Keratinocyte (primary cell): ENCODE measurements around the gene DCPS. TPM values are rescaled to one million over a fixed set of nuclear protein-coding genes. Genes with fewer than 3 reads are reported as not detected.
"Not testable (repeated sequence)": the region's sequence is repeated elsewhere in the genome, so short reads cannot be mapped to it uniquely, and the experiment has no call there.

Source experiments
- DNase-seq: peaks from one replicate; pipeline ENCODE4 v3.0.0-alpha.2; 2011; ENCODE audit warnings: low read depth, missing footprints, low spot score
- FAIRE-seq: peaks from 2 replicates; lab custom pipeline; 2011; peaks lifted over from hg19 to GRCh38; lab: Jason Lieb, UNC
- H2AFZ ChIP-seq: 2 replicates; pipeline ENCODE4 v1.6.0; 2012; ENCODE audit warnings: low read length, control low read depth, inconsistent platforms; ENCODE audit not compliant: control insufficient read depth
- H3K27ac ChIP-seq: 2 replicates; pipeline ENCODE4 v1.5.1; 2011; ENCODE audit warnings: low read length; ENCODE audit not compliant: control insufficient read depth, insufficient read depth
- H3K27me3 ChIP-seq: 3 replicates; pipeline ENCODE4 v1.6.0; 2011; ENCODE audit warnings: low read length; ENCODE audit not compliant: control insufficient read depth, insufficient read depth; ENCODE audit errors: extremely low read depth
- H3K36me3 ChIP-seq, 2 experiments: 2 replicates in 1 of 2; 3 replicates in 1 of 2; pipeline ENCODE4 v1.5.1; 2011; ENCODE audit warnings: low read length in 2 of 2, mild to moderate bottlenecking in 1 of 2; ENCODE audit not compliant: control insufficient read depth in 2 of 2, insufficient read depth in 2 of 2; ENCODE audit errors: extremely low read depth in 1 of 2
- H3K4me1 ChIP-seq: 3 replicates; pipeline ENCODE4 v1.5.1; 2011; ENCODE audit warnings: low read length; ENCODE audit not compliant: control insufficient read depth, insufficient read depth; ENCODE audit errors: extremely low read depth
- H3K4me2 ChIP-seq: 3 replicates; pipeline ENCODE4 v1.6.0; 2011; ENCODE audit warnings: low read depth, low read length; ENCODE audit not compliant: control insufficient read depth, insufficient read depth; ENCODE audit errors: extremely low read depth
- H3K4me3 ChIP-seq, 3 experiments: fragments of 200-600 bp in 1 of 3; sonication (generic) in 1 of 3; 2 replicates in 2 of 3; 3 replicates in 1 of 3; pipeline ENCODE4 v1.5.1; 2011 to 2016; ENCODE audit warnings: low read length in 3 of 3, mild to moderate bottlenecking in 3 of 3, control low read depth in 2 of 3, inconsistent platforms in 1 of 3, low read depth in 1 of 3, mixed read lengths in 1 of 3, mixed run types in 1 of 3, moderate library complexity in 1 of 3; ENCODE audit not compliant: control insufficient read depth in 2 of 3, insufficient read depth in 2 of 3; ENCODE audit errors: extremely low read depth in 1 of 3
- H3K79me2 ChIP-seq: 2 replicates; pipeline ENCODE4 v1.6.0; 2012; ENCODE audit warnings: low read length; ENCODE audit not compliant: control insufficient read depth, insufficient read depth
- H3K9ac ChIP-seq: 3 replicates; pipeline ENCODE4 v1.6.0; 2011; ENCODE audit warnings: low read length; ENCODE audit not compliant: control insufficient read depth, insufficient read depth; ENCODE audit errors: extremely low read depth
- H3K9me1 ChIP-seq: 3 replicates; pipeline ENCODE4 v1.6.0; 2011; ENCODE audit warnings: low read length; ENCODE audit not compliant: control insufficient read depth, insufficient read depth; ENCODE audit errors: extremely low read depth
- H3K9me3 ChIP-seq: 2 replicates; pipeline ENCODE4 v1.5.1; 2012; ENCODE audit warnings: low read depth, low read length; ENCODE audit not compliant: control insufficient read depth
- H4K20me1 ChIP-seq: 3 replicates; pipeline ENCODE4 v1.6.0; 2011; ENCODE audit warnings: low read length; ENCODE audit not compliant: control insufficient read depth, insufficient read depth; ENCODE audit errors: extremely low read depth
- CTCF ChIP-seq, 3 experiments: IDR thresholded peaks in 1 of 3; conservative IDR thresholded peaks in 1 of 3; optimal IDR thresholded peaks in 1 of 3; 2 replicates in 2 of 3; 3 replicates in 1 of 3; pipeline versions ENCODE3 to v1.5.1; 2011; ENCODE audit warnings: low read length in 3 of 3, mild to moderate bottlenecking in 3 of 3, moderate library complexity in 2 of 3, control low read depth in 1 of 3, inconsistent platforms in 1 of 3; ENCODE audit not compliant: insufficient read depth in 2 of 3; ENCODE audit errors: extremely low read depth in 1 of 3
- EZH2 ChIP-seq: IDR thresholded peaks from one replicate; pipeline ENCODE4 v1.6.1; 2012; ENCODE audit warnings: inconsistent platforms, mild to moderate bottlenecking, low read length, moderate library complexity
- dilution Hi-C: fragments of 300-500 bp; cut with MboI; formaldehyde crosslinking; loops from one replicate; pipeline ENCODE4 v1.7.0; 2020; ENCODE audit warnings: low sequenced_read_pairs; ENCODE audit not compliant: extremely low pct_ligation_motif_present
- polyA plus RNA-seq, 5 experiments: library from polyadenylated mRNA; depleted of rRNA in 3 of 5; stranded (reverse) in 3 of 5; stranded (forward) in 1 of 5; unstranded in 1 of 5; fragments of >200 nt; gene quantifications; 1 replicate in 1 of 5; 2 replicates in 3 of 5; 3 replicates in 1 of 5; pipeline versions ENCODE4 v1.2.1 to v1.2.3, GENCODE V29; 2011 to 2012; ENCODE audit warnings: missing spikeins in 2 of 5, low read depth in 1 of 5, low replicate concordance in 1 of 5

Gene DCPS
- polyA plus RNA-seq, 1 donor (not counting 4 experiments of a cell fraction or from before 2014, with no cell fraction given) = 31.3 TPM

- H3K36me3 ChIP-seq, H3K4me2 ChIP-seq, H3K27ac ChIP-seq, H3K9me1 ChIP-seq, dilution Hi-C loops, H4K20me1 ChIP-seq, H3K9ac ChIP-seq, H3K4me3 ChIP-seq, H3K9me3 ChIP-seq, DNase-seq, H2AFZ ChIP-seq, H3K27me3 ChIP-seq, FAIRE-seq: not testable (repeated sequence)
- peaks cover 55% of the 10 kb centered on the region for H3K79me2 ChIP-seq
- H3K4me1 ChIP-seq = peaks cover 11% of the 10 kb centered on the region
These were observed 61.6 kb downstream of the DCPS start for GRCh38 chr11:126365508-126365907.

- Histone ChIP-seq H3K9ac (no peak overlapping the region), H3K9me1 (no peaks in the 10 kb centered on the region), H3K79me2 (peaks cover 51% of the 10 kb centered on the region), H3K27me3 (no peaks in the 10 kb centered on the region), H3K4me1 (peaks cover 6% of the 10 kb centered on the region), H3K9me3 (no peaks in the 10 kb centered on the region), H3K36me3 (peaks cover 0 to 1% of the 10 kb centered on the region in 2 experiments), H3K27ac (no peak overlapping the region), H2AFZ (no peak overlapping the region), H3K4me2 (no peak overlapping the region), H4K20me1 (no peaks in the 10 kb centered on the region), H3K4me3 (no peak overlapping the region)
- FAIRE-seq (no peak), DNase-seq (no peak)
- no peak for TF ChIP-seq CTCF (optimal IDR thresholded peaks at IDR 0.05 in 1 of 3, IDR thresholded peaks at IDR 0.05 in 1 of 3, conservative IDR thresholded peaks at IDR 0.05 in 1 of 3; ENCODE audit: extremely low read depth in 1 of 3, insufficient read depth in 2 of 3, low read length in 3 of 3)
- no peak for TF ChIP-seq EZH2
- dilution Hi-C loops = no loop called here
These were observed 62.4 kb downstream of the DCPS start for GRCh38 chr11:126366064-126366822.
